ENCODE measurements around the gene GGT6.

GGT6 gene

DNA sequence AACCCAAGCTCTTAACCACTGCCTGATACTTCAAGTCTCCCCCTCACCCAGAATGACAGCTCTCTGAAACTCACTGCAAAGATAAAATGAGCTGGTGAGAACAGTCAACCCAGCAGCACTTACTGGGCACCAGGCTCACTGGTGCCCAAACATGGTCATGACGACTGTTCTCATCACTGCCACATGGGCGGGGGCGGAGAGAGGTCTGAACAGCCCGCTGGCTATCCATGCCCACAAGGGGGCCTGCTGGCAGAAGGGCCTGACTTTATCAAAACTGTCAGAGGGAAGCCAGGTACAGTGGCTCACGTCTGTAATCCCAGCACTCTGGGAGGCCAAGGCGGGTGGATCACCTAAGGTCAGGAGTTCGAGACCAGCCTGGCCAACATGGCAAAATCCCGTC is 9.2 kb downstream of the GGT6 start:
- no peak for DNase-seq (ENCODE audit: low spot score)

DNA sequence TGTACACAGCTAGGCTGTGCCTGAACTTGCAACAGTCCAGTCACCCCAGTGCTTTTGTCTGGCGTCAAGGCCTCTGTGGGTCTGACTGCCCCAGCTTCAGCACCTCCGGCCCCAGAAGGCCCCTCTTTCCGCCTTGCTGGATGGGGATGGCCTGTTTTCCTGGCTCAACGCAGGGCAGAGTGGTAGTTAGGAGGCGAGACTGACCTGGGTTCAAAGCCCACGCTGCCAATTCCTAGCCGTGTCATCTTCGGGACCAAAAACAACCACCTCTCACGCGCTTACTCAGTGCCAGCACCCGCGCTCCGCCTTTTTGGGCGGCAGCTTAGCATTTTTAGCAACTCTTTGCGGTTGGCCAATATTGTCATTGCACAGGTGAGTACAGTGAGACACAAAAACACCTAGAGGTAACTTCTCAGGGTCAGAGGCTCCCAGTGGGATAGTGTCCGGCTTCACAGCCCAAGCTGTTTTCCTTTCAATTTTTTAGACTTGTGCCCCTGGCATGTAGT is 9.8 kb downstream of the GGT6 start:
- no peak for DNase-seq (ENCODE audit: low spot score)

DNA sequence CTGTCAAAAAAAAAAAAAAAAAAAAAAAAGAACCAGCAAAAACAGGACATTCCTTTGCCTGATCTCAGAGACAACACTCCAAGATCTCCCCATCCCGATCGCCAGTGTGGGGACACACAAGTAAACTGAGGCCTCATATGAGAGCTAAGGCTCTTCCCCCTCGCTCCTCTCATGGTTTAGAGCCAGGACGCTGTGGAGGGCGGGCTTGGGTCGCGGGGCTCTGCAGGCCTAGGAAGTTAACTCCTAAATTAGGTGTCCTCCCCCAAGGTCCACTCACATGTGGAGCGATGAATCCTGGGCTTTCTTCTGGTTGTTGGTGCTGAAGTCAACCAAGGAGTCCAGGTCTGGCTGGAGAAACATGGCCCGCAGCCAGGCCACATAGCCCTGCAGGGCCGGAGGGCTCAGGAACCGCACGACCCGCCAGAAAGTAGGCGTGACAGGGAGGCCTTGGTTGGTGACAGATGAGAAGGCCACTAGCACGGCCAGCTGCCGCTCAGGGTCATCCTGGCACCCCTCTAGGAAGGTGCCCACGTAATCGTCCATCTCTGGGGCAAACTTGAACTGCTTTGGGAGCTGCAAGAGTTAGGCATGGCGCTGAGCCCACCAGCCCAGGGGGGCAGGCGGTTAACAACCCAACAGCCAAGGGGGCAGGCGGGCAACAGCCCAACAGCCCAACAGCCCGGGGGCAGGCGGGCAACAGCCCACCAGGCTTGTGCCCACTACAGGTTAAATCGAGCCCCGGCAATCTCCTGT is 10.4 kb downstream of the GGT6 start:
- no peak for DNase-seq (ENCODE audit: low spot score)

DNA sequence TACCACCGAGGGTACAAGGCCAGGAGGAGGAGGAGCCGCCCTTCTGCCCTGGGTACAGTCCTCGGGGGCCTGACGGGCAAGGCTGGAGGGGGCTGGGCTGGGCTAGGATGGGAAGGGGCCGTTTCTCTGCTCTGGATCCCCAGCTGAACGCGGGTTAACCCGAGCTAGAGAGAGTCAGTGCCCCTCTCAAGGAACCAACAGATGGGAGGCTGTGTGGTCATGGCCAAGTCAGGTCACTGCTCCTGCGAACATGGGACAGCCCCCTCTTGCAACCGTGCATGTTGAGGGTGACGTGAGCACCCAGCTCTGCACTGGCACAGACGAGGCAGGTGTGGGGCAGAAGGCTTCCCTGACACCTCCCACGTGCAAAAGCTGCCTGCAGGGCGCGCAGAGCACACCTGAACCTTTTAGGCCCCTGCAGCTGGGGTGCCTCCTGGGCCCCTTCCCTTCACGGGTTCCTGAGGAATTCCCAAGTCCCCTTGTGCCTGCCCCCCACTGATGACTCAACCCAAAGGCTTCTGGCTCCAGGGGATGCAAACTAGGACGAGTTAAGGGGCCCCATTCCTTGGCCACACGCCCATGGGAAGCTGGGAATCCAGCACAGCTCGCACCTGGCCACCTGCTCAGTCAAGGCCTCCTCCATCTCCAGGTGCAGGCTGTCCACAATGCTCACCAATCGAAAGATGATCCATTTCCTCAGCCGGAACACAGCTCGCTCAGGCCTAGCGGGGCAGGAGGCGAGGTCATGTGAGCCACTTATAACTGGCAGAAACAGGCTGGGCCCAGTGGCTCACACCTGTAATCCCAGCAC is 11.5 kb downstream of the GGT6 start:
- DNase-seq (ENCODE audit: low spot score), result no peak

DNA sequence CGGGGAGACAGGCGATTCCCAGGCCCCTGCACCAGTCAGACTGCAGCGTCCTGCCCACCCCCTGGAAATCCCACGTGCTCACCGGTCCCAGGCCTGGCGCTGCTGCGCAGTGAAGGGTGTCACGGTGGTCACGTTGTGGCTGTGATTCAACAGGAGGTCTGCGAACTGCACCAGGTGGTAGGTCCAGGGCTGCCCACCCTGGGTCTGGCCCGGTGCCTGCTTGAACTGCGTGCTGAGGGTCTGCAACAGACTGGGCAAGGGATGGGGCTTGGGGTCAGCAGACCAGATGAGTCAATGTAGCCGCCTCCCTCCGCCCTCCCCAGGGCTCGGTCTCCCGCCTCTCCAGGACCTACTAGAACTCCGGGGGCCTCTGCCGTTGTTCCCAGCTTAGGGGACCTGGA is 12.3 kb downstream of the GGT6 start:
- no peak for DNase-seq (ENCODE audit: low spot score)

DNA sequence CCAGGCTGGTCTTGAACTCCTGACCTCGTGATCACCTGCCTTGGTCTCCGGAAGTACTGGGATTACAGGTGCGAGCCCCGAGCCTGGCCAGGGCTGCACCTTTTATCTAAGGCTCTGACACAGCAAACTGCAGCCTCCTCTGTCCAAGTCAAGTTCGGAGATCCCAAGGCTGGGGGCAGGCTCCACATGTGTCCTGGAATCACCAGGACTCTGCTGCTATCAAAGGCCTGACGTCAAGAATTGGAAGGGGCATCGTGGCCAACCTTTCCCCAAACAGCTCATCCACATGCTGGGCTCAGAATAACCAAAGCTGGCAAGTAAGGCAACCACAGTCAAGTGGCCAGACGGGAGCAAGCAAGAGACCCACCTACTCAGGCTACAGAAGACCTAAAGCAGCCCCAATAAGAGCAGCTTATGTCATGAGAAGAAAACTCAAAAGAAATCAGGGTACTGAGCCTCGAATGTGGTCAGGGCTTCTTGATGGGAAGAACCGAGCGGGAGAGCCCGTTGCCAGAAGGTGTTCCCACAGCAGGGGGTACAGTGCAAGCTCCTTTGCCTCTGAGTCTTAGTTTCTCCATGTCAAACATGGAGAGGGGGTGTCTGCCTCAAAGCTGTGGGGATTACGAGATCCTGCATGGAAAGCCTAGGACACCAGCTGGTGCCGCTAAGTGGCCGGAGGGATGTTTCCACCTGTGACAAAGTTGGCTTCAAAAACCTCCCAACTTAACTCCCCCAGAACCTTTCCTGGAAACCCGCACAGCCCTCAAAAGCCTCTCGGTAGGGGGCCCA is 13.1 kb downstream of the GGT6 start:
- DNase-seq (ENCODE audit: low spot score), result no peak

DNA sequence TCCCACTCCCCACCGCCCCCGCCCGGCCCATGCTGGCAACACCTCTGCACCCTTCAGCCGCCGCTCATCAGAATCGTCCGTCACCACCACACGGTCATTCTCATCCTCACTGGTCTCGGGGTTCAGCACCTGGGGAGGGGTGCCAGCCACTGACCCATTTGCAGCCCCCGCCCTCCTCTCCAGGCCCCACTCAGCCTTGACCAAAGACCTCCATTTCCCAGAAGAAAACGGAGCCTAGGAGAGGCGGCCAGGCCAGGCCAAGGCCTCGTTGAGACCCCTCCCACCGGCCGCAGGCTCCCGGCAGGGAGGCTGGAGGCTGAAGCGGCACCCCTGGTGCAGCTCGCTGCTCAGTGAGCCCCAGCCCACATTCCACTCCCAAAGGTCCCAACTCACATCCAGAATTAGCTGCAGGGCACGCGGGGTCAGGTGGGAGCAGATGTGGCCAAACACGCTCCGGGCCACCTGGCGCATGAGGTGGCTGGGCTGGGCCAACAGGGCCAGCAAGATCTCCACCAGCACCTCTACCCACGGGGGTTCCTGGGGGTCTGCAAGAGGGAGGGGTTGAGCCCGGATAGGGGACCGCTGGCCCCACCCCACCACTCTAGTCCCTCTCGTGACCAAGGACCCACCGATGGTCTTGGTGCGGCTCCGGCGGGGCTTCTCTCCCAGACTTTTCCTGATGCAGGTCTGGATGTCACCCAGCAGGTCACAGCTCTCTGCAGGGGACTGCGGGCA is 15.0 kb downstream of the GGT6 start:
- no peak for DNase-seq (ENCODE audit: low spot score)

DNA sequence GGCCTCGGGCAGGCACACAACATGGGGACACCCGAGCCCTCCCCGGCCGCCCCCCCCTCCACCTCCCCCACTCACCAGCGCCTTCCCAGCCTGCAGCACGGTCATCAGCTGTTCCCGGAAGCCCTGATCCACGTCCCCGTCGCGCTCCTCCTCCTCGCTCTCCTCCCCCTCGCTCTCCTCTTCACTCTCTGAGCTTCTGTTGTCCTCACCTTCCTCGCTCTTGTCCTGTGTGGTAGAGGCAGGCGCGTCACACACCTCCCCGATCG is 15.5 kb downstream of the GGT6 start:
- no peak for DNase-seq (ENCODE audit: low spot score)

DNA sequence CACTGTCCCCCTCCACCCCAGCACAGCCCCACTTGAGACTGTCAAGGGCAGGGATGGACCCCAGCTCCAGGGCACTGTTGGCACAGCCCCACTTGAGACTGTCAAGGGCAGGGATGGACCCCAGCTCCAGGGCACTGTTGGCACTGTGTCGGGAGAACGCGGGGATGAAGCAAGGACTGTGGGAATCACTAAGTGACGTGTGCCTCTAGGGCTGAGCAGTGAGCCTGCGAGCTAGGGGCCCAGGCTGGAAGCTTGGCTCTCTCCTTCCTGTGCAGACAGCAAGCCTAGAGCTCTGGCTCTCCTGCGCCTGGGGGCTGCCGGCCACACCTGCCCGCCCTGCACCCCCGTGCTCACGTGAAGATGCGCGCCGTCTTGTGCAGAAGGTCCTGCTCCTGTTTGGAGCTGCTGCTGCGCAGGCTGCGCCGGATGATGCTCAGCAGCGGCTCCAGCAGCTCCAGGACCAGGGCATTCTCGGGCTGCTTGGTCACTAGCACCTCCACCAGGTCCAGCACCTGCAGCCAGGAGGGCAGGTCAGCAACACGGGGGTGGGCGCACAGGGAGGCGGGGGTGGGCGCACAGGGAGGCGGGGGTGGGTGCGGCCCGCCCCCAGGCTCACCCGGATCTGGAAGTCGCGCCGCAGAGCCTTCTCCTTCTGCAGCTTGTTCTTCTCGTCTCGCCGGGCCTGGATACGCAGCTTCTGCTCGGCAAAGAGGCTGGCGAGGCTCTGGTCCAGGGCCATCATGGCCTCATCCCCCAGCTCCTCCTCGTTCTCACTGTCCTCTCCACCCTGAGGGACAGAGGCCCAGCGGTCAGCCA is 16.0 kb downstream of the GGT6 start:
- DNase-seq (ENCODE audit: low spot score), result no peak

DNA sequence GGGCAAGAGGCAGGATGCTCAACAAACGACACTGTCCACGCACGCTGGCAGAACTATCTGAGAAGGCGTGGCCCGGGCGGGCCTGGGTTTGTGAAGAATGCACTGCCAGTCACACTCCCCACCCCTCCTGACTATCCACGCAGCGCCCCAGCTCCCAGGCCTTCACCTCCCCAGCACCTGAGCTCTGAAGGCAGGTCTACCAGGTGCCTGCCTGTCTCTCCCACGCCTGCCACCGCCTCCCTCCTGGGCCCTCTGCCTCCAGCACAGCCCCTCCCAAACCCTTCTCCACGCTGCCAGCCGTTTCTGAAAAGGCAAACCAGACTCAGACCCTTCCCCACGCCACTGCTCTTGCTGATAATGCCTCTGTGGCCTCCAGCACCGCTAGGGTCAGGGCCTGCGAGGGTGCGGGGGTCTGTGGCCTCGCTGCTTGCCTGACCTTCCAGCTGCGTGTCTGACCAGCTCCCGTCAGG is 16.8 kb downstream of the GGT6 start:
- DNase-seq (ENCODE audit: low spot score), result no peak

DNA sequence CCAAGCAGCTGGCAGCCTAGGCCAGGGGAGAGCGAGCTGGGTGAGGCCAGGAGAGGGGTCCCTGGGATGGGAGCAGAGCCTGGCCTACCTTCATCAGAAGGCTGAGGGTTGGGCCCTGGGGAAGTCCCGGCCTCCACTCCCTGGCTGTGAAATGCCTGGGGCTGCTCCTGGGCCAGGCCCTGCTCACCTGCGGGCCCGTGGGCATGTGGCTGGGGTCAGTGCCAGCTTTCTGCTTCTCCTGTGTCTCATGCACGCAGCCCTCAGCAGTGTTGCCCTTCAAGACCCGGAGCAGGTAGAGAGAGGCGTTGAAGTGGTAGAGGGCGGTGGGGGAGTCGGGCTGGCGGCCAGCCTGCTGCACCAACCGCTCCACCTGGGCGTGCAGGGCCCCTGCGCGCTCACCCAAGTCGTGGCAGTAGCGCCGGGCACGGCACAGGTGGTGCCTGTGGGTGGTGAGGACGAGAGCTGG is 17.6 kb downstream of the GGT6 start:
- no peak for DNase-seq (ENCODE audit: low spot score)

DNA sequence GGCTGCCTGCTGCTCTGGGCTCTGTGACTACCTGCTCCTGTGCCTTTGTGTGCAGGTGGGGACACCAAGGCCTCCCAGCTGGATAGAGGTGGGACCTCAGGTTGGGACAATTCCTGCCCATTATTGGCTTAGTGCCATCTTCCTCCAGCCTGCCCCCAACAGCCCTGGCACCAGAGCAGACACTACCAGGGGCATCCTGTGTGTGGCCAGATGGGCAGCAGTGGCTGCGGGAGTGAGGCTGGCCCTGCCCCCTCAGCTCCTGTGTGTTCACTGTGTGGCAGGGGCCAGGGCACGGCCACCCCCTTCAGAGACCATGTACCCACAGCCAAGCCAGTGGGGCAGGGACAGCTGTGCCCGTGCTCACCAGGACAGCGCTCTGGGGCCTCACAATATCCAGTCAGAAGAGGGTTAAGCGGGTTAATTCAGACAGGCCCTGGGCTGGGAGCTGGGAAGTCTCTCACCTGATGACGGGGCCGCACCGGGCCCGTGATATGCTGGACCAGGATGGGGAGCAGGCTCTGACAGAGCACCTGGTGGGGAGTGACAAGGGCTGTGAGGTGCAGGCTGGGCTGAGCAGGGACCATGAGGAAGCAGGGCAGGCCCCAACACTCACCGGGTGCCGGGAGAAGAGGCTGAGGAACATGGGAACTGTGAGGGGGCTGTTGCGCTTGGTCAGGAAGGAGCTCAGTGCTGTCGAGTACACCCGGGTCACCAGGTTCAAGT is 18.2 kb downstream of the GGT6 start:
- DNase-seq (ENCODE audit: low spot score), result no peak

DNA sequence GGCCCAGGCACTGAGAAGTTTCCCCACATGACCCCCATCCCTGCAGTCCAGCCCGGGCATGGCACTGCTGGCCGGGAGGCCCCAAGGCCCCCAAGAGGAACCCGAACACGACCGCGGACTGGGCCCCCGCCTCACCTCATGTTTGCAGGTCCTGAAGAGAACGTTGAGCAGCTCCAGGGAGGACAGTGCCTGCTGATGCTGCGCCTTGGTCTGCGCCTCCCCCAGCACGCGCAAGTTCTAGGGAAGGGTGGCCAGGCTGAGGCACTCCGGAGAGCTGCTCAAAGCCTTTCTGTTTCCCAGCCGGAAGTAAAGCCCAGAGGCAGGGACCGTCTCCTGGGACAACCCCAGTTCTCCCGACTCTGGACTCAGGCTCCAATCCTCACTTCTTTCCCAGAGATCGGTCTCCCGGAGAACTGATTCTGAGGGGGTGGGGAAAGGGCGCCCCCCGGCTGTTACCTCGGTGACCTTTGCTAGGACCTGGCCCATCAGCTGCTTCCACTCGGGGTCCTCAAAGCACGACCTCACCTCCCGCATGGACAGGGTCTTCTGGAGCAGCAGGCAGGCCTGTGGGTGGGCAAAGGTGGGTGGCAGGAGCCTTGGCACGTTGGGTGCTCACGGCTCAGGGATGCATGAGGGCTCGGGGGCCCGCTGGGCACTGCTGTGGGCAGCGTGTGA is 18.9 kb downstream of the GGT6 start:
- no peak for DNase-seq (ENCODE audit: low spot score)

DNA sequence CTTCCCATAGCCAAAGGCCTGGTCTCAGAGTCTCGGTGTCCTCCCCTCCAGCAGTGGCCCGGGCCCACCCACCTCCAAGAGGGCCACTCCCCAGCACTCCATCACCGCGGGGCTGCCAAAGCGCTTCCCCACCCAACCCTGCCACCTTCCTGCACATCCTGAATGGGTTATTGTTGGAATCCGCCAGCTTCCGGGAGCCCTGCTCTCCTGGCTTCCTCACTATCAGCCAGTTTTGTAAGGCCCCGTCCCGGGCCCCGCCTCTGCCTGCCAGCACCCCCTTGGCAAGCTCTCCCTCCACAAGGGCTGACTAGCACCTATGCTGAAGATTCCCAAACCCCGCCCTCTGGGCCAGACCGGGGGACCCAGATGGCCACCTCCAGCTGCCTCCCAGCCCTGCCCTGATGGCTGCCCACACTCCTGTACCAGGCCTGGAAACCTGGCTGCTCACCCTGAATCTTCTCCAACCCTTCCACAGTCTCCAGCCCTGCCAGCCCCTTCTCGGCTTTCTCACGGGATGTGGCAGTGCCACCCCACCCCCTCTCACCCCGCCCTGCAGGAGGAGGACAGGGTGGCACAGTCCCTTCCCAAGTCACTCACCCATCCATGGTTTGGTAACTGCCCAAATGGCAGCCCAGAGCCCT is 19.6 kb downstream of the GGT6 start:
- DNase-seq (ENCODE audit: low spot score), result no peak

DNA sequence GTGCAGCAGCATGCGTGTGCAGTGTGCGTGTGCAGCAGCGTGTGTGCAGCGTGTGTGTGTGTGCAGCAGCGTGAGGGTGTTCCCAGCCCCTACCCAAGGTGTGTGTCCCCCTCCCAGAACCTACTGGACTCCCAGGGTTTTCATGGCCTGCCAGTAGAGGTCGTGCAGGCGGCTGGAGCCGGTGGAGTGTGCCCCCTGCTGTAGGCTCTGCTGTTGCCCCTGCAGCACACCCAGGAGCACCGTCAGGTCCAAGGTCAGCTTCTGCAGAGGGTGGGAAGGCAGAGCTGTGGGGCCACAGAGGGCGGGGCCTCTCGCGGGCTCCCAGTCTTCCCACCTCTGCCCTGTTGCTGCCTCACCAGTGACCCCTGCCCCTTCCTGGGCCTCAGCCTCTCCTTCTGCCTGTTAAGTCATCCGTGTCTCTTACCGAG is 20.1 kb downstream of the GGT6 start:
- DNase-seq (ENCODE audit: low spot score), result no peak

DNA sequence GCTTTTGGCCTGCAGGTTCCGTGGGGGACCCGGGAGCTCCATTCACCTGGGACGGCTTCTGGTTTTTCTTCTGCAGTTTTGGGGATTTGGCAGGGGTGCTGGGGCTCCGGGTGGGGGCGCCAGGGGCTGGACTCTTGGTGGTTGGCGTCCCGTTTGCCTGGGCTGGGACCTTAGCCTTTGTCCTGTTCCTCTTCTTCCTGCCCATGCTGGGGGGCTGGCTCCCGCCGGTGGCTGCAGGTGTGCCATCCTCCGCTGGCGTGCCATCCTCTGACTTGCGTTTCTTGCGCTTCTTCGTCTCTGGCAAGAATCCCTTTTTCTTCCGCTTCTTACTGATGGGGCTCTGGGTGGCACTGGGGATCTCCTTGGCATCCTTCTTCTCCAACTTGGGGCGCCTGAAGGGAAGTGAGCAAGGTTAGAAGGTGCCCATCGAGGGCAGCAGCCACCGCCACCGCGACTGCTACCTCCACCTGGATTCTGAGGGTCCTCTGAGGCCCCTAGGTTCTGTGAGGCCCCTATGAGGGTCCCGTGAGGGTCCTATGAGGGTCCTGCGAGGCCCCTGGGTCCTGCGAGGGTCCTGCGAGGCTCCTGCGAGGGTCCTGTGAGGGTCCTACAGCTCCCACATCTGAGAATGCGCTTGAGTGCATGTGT is 20.7 kb downstream of the GGT6 start:
- no peak for DNase-seq (ENCODE audit: low spot score)

DNA sequence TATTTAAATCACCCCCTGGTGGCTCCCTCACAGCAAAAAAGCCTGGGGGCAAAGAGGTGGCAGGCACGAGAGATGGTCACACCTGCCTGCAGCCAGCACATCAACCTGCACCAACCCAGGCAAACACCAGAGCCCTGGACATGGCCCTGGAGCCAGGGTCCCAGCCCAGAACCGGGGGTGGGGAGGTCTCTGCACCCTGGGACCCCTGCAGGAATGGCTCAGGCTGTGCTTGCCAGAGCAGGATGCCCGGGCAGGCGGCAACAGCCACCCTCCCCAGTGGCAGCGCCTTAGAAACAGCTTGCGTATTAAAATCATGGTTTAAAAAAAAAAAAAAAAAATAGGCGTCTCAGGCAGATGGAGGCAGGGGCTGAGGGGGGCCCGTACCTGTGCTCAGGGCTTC is 21.4 kb downstream of the GGT6 start:
- no peak for DNase-seq (ENCODE audit: low spot score)

DNA sequence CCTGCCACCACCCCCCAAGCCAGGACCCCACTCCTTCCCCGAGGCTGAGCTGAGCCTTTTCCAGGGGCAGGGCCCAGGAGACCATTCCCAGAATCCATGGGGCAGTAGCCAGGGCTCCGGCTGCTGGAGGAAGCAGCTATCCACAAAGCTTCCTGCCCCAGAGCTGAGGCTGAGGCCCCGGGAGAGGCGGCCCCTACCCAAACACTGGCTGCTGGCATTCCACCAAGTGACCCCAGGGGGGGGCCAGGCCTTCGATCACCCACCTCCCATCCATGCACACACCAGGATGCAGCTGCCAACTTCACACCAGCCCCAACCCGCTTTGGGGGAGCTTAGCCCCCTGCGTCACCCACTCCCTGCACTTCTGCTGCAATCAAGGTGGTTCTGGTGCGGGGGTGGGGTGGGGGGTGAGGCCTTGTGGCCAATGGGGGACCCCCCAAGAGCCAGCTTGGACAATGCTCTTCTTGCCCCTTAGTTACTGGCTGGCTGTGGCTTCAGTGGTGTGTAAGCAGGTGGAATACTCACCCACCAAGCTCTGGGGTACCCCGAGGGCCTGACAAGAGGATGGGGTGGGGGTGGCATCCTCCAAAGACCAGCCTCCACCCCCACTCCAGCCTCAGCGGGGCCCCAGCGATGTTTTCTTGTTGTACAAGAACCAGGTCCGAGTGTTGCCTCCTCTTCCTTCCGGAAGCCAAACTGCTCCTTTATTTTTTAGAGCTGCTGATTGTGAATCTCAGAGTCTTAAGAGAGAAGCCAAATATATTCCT is 22.0 kb downstream of the GGT6 start:
- DNase-seq (ENCODE audit: low spot score), result no peak

All from COLO829 (cell line).